Trophoblast cell (in vitro differentiated cells and primary cell): ENCODE data around the gene RIPOR3.

Source experiments
- DNase-seq, 2 donors: peaks; one replicate each; pipeline ENCODE4 v3.0.0-alpha.2; 2016
- H2AFZ ChIP-seq: 2 replicates; pipeline ENCODE4 v1.6.1; 2013; ENCODE audit warnings: low read length, moderate library complexity, mild to moderate bottlenecking; ENCODE audit not compliant: insufficient read depth, poor library complexity
- H2AK5ac ChIP-seq: 2 replicates; pipeline ENCODE4 v1.6.1; 2013; ENCODE audit warnings: mild to moderate bottlenecking, low read length
- H2BK120ac ChIP-seq: 2 replicates; pipeline ENCODE4 v1.6.1; 2013; ENCODE audit warnings: low read length, mild to moderate bottlenecking, moderate library complexity; ENCODE audit not compliant: insufficient read depth, poor library complexity
- H2BK12ac ChIP-seq: 2 replicates; pipeline ENCODE4 v1.6.1; 2013; ENCODE audit warnings: mild to moderate bottlenecking, low read length, moderate library complexity
- H2BK5ac ChIP-seq: 2 replicates; pipeline ENCODE4 v1.6.1; 2013; ENCODE audit warnings: low read length, low read depth, moderate library complexity, mild to moderate bottlenecking; ENCODE audit not compliant: poor library complexity
- H3K14ac ChIP-seq: 2 replicates; pipeline ENCODE4 v1.6.1; 2013; ENCODE audit warnings: mild to moderate bottlenecking, low read length
- H3K18ac ChIP-seq: 2 replicates; pipeline ENCODE4 v1.6.1; 2013; ENCODE audit warnings: mild to moderate bottlenecking, low read length
- H3K23ac ChIP-seq: 2 replicates; pipeline ENCODE4 v1.6.1; 2013; ENCODE audit warnings: low read length
- H3K27ac ChIP-seq: 2 replicates; pipeline ENCODE4 v1.5.1; 2013; ENCODE audit warnings: low read depth, mild to moderate bottlenecking, inconsistent platforms, low read length, moderate library complexity
- H3K27me3 ChIP-seq: 2 replicates; pipeline ENCODE4 v1.6.1; 2013; ENCODE audit warnings: inconsistent platforms, mild to moderate bottlenecking, low read length, moderate library complexity; ENCODE audit not compliant: insufficient read depth
- H3K36me3 ChIP-seq, 2 experiments: 1 replicate in 1 of 2; 2 replicates in 1 of 2; pipeline ENCODE4 v1.6.1; 2013; ENCODE audit warnings: low read length in 2 of 2, mild to moderate bottlenecking in 2 of 2, moderate library complexity in 1 of 2; ENCODE audit not compliant: insufficient read depth in 2 of 2, control insufficient read depth in 1 of 2
- H3K4ac ChIP-seq: 2 replicates; pipeline ENCODE4 v1.6.1; 2013; ENCODE audit warnings: low read depth, mild to moderate bottlenecking, low read length, moderate library complexity
- H3K4me1 ChIP-seq, 2 experiments: 1 replicate in 1 of 2; 2 replicates in 1 of 2; pipeline ENCODE4 v1.6.1; 2013; ENCODE audit warnings: low read length in 2 of 2, mild to moderate bottlenecking in 2 of 2, moderate library complexity in 1 of 2; ENCODE audit not compliant: insufficient read depth in 2 of 2, control insufficient read depth in 1 of 2
- H3K4me2 ChIP-seq: 2 replicates; pipeline ENCODE4 v1.6.1; 2013; ENCODE audit warnings: inconsistent platforms, mild to moderate bottlenecking, low read length, moderate library complexity
- H3K4me3 ChIP-seq: 2 replicates; pipeline ENCODE4 v1.5.1; 2013; ENCODE audit warnings: mild to moderate bottlenecking, low read depth, low read length, inconsistent platforms
- H3K79me1 ChIP-seq: one replicate; pipeline ENCODE4 v1.6.1; 2013; ENCODE audit warnings: low read length
- H3K79me2 ChIP-seq: 2 replicates; pipeline ENCODE4 v1.6.1; 2013; ENCODE audit warnings: low read length, mild to moderate bottlenecking; ENCODE audit not compliant: control insufficient read depth, insufficient read depth, poor library complexity
- H3K9ac ChIP-seq: 2 replicates; pipeline ENCODE4 v1.6.1; 2013; ENCODE audit warnings: mild to moderate bottlenecking, low read length
- H3K9me3 ChIP-seq: 2 replicates; pipeline ENCODE4 v1.6.1; 2013; ENCODE audit warnings: low read depth, mild to moderate bottlenecking, control low read depth, inconsistent platforms, low read length; ENCODE audit not compliant: insufficient read depth
- H4K12ac ChIP-seq: 2 replicates; pipeline ENCODE4 v1.6.1; 2013; ENCODE audit warnings: low read depth, mild to moderate bottlenecking, low read length, moderate library complexity
- H4K8ac ChIP-seq: 2 replicates; pipeline ENCODE4 v1.6.1; 2013; ENCODE audit warnings: low read depth, mild to moderate bottlenecking, low read length, moderate library complexity
- H4K91ac ChIP-seq: one replicate; pipeline ENCODE4 v1.6.1; 2013; ENCODE audit warnings: low read depth, mild to moderate bottlenecking, low read length, moderate library complexity
- WGBS: extraction: QIAGEN DNeasy Blood & Tissue Kit; methylation state at CpG from one replicate; pipeline ENCODE4 v1.1.7; 2013; ENCODE audit warnings: missing lambda C conversion rate; ENCODE audit not compliant: insufficient read length, insufficient coverage; ENCODE audit errors: extremely low coverage; 5-methylcytosine and 5-hydroxymethylcytosine counted together

Gene RIPOR3

DNA sequence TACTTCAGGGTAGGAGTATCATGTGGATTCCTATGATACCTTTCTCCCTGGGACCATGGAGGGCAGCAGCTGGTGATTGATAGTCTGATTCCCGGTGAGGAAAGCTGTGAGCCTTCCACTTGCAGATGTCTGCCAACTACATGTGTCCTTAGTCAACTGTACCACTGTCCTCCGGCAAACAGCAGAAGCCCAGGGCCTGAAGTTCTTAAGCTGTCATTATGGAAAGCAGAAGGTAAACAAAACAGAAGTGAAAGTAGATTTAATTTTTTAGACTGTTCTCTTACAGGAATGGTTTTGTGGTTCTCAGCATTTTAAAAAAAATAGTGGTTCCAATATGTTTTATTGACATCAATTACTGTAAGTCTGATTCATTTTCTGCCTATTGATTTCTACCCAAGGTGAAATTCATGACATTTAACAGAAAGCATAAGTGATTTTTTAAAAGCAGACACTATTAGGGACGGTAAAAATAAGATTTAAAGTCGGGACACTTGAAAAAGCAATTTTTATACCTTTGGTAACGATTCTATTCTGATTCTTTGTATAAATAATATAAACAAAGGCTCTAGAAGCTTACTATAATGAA is 144.5 kb downstream of the RIPOR3 start:
- Histone ChIP-seq H3K18ac (no peak overlapping the region), H3K23ac (no peak overlapping the region), H3K36me3 (peaks cover 2 to 6% of the 10 kb centered on the region in 2 experiments), H3K79me2 (no peaks in the 10 kb centered on the region), H2BK120ac (no peak overlapping the region), H2BK12ac (no peak overlapping the region), H3K4me3 (no peak overlapping the region), H4K12ac (no peak overlapping the region), H3K9me3 (no peaks in the 10 kb centered on the region), H4K8ac (no peak overlapping the region), H2AFZ (no peak overlapping the region), H2AK5ac (no peak overlapping the region), H4K91ac (no peak overlapping the region), H3K4ac (no peak overlapping the region), H3K27me3 (no peaks in the 10 kb centered on the region), H3K4me1 (peaks cover 1% of the 10 kb centered on the region in 2 experiments), H2BK5ac (no peak overlapping the region), H3K79me1 (peaks cover 1% of the 10 kb centered on the region), H3K27ac (no peak overlapping the region), H3K9ac (no peak overlapping the region), H3K4me2 (no peak overlapping the region), H3K14ac (no peak overlapping the region)
- WGBS, result no CpG with 5 or more reads among the region's 5 CpGs
- DNase-seq, result no peak

GRCh38 chr20:50545126-50545525 is 146.2 kb downstream of the RIPOR3 start:
- H3K4me2 ChIP-seq, result no peak overlapping the region
- no CpG with 5 or more reads among the region's 5 CpGs for WGBS
- no peak overlapping the region for H3K23ac ChIP-seq
- H2AK5ac ChIP-seq, result no peak overlapping the region
- no peaks in the 10 kb centered on the region for H3K79me2 ChIP-seq
- H3K79me1 ChIP-seq, result peaks cover 12% of the 10 kb centered on the region
- no peak overlapping the region for H3K27ac ChIP-seq
- H2BK12ac ChIP-seq, result no peak overlapping the region
- no peak overlapping the region for H3K4ac ChIP-seq
- DNase-seq, result no peak
- peaks cover 15% of the 10 kb centered on the region in 2 experiments for H3K4me1 ChIP-seq
- no peak overlapping the region for H3K14ac ChIP-seq
- H3K4me3 ChIP-seq, result no peak overlapping the region
- no peaks in the 10 kb centered on the region for H3K9me3 ChIP-seq
- no peak overlapping the region for H2BK120ac ChIP-seq
- no peak overlapping the region for H4K12ac ChIP-seq
- no peak overlapping the region for H3K18ac ChIP-seq
- no peak overlapping the region for H2BK5ac ChIP-seq
- peaks cover 2 to 6% of the 10 kb centered on the region in 2 experiments for H3K36me3 ChIP-seq
- no peak overlapping the region for H4K91ac ChIP-seq
- no peak overlapping the region for H3K9ac ChIP-seq
- H4K8ac ChIP-seq, result no peak overlapping the region
- no peak overlapping the region for H2AFZ ChIP-seq
- no peaks in the 10 kb centered on the region for H3K27me3 ChIP-seq

DNA sequence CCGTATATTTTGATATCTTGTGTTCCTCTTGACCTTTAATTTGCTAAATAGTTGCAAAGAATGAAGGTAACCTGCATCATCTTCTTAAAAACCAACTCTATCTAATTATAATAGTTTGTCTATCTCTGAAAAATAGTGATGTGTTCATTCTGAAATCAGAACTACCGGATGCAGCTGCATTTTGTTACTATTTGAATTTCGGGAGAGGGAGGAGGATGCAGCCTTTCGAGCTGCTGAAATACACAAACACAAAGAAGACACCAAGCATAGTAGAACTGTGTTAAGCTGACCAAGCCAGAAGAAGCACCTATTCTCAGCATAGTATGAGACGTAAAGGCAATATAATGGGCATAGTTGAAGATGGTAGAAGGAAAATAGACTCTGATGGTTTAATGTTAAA is 148.0 kb downstream of the RIPOR3 start:
- no CpG with 5 or more reads among the region's 5 CpGs for WGBS
- Histone ChIP-seq H3K18ac (no peak overlapping the region), H2AFZ (no peak overlapping the region)

GRCh38 chr20:50541606-50542041 is 149.7 kb downstream of the RIPOR3 start:
- Histone ChIP-seq H3K9me3 (no peaks in the 10 kb centered on the region), H3K27ac (peak overlapping the region; percentile 74), H2BK5ac (peak overlapping the region; percentile 87), H2AK5ac (peak overlapping the region; percentile 94), H2BK12ac (peak overlapping the region; percentile 94), H3K27me3 (no peaks in the 10 kb centered on the region), H3K4me1 (peaks cover 17% of the 10 kb centered on the region in 2 experiments), H4K8ac (peak overlapping the region; percentile 7), H2AFZ (no peak overlapping the region), H3K4ac (peak overlapping the region; percentile 65), H3K36me3 (no peaks in the 10 kb centered on the region), H3K14ac (peak overlapping the region; percentile 75), H2BK120ac (peak overlapping the region; percentile 92), H3K79me2 (peaks cover 3% of the 10 kb centered on the region), H4K91ac (peak overlapping the region; percentile 84), H3K23ac (no peak overlapping the region), H3K18ac (peak overlapping the region; percentile 44), H4K12ac (no peak overlapping the region), H3K9ac (no peak overlapping the region), H3K4me3 (no peak overlapping the region), H3K4me2 (no peak overlapping the region), H3K79me1 (peaks cover 12% of the 10 kb centered on the region)
- WGBS, result no CpG with 5 or more reads among the region's 5 CpGs
- no peak for DNase-seq

More for the DNA sequence above, 148.0 kb downstream of the RIPOR3 start:
- Histone ChIP-seq H3K79me1 (peaks cover 12% of the 10 kb centered on the region), H4K8ac (no peak overlapping the region), H3K9ac (no peak overlapping the region), H4K91ac (no peak overlapping the region), H3K27ac (no peak overlapping the region), H2AK5ac (no peak overlapping the region), H3K4me3 (no peak overlapping the region), H3K23ac (no peak overlapping the region), H3K4me1 (peaks cover 15% of the 10 kb centered on the region in 2 experiments), H2BK12ac (no peak overlapping the region), H3K9me3 (no peaks in the 10 kb centered on the region), H2BK5ac (no peak overlapping the region), H3K36me3 (peaks cover under 1% of the 10 kb centered on the region in 2 experiments), H4K12ac (no peak overlapping the region), H3K4ac (peak overlapping the region; percentile 39), H3K14ac (no peak overlapping the region), H2BK120ac (no peak overlapping the region), H3K27me3 (no peaks in the 10 kb centered on the region), H3K4me2 (no peak overlapping the region), H3K79me2 (peaks cover 1% of the 10 kb centered on the region)
- DNase-seq, result no peak
